ENCODE results near the gene ZNF705A.
"Not testable (repeated sequence)": the region's sequence is repeated elsewhere in the genome, so short reads cannot be mapped to it uniquely, and the experiment has no call there.

GRCh38 chr12:8221844-8222243 is 65.0 kb downstream of the ZNF705A start:
- not testable (repeated sequence) for TF ChIP-seq POLR2AphosphoS5 (IDR thresholded peaks at IDR 0.05; ENCODE audit: low read depth, low read length); POLR2A (IDR thresholded peaks at IDR 0.05; ENCODE audit: low read depth, low read length); TAF1 (IDR thresholded peaks at IDR 0.05; ENCODE audit: borderline replicate concordance, low read depth, low read length)

Measured in GM12892 (cell line).